Cerebellar nuclear complex (tissue), 1 donor: ENCODE measurements around the gene TMA16.
"Not testable (repeated sequence)": the region's sequence is repeated elsewhere in the genome, so short reads cannot be mapped to it uniquely, and the experiment has no call there.

Experiments used
- DNase-seq, 2 experiments: peaks; one replicate each; lab custom pipeline; 2025; lab: John Stamatoyannopoulos, UW

Gene TMA16

GRCh38 chr4:163494360-163495241 lies at the start of gene TMA16:
Gene TMA16 (plus strand): TSS chr4:163494690. CDS start chr4:163494802, 112 bp downstream.
- DNase-seq: peak in 1 of 2 experiments; percentile 49

DNA sequence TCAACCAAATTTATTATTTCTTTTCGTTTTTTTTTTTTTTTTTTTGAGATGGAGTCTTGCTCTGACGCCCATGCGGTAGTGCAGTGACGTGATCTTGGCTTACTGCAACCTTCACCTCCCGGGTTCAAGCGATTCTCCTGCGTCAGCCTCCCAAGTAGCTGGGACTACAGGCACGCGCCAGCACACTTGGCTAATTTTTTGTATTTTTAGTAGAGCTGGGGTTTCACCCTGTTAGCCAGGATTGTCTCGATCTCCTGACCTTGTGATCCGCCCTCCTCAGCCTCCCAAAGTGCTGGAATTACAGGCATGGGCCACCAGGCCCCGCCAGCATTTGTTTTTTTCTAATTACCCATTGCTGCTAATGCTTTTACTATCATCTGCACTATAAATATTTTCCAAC lies 47.5 kb upstream of the TMA16 start:
- DNase-seq: not testable (repeated sequence)

DNA sequence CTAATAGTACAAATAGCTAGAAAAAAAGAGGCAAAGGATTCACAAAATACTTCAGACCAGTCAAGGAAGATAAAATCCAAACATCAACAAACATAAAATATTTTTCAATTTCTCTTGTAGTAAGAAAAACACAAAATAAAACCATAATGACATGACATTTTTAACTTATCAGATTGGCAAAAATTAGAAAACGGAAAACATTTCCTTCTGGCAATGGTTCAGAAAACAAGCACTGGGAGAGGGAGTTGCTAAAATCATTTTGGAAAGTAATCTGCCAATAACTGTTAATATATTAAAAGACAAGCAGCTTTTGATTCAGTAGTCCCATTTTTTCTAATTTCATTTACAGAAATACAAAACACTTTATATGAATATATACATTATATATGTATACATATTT lies 47.0 kb upstream of the TMA16 start:
- no peak for DNase-seq

DNA sequence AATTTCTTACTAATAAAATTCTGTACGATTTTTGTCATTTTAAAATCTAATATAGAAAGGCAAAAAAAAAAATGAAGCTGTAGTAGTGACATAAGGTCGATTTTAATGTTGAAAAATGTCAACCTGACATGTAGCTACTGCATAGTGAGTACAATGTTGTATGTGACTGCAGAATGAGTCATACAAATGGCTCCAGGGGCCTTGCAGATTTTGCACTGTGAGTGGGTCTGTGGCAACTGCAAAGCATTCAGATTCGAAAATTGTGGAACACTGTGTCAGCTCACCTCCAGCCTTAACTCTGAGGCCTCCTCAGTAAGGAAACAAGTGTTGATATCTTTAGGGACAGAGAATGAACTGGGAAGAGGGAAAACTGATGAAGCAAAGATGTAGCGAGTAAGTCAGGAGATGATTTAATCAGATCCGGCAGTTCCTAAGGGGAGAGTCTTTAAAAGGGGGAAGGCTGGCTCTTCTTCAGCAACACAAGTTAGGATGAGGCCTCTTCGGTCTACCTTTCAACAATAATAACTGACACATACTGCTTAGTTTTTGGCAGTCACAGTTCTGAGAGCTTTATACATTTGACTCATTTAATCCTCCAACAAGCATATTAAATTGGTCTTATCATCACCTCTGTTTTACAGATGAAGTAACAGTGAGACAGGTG lies 45.8 kb upstream of the TMA16 start:
- no peak for DNase-seq

DNA sequence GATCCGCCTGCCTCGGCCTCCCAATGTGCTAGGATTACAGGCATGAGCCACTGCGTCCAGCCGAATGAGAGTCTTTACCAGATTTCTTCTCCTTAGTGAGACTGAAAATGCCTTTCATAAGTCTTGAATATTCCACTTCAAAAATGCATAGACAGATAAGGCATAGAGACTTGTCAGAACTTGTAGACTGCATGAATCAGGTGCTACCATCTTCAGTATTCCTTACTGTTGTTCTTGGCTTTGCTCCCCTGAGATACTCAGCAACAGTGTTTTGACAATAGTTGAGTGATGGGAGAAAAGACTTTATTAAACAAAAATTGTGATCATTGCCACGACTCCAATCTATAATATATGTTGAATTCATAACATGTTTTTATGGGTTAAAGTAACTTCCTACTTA lies 31.9 kb upstream of the TMA16 start:
- no peak for DNase-seq

DNA sequence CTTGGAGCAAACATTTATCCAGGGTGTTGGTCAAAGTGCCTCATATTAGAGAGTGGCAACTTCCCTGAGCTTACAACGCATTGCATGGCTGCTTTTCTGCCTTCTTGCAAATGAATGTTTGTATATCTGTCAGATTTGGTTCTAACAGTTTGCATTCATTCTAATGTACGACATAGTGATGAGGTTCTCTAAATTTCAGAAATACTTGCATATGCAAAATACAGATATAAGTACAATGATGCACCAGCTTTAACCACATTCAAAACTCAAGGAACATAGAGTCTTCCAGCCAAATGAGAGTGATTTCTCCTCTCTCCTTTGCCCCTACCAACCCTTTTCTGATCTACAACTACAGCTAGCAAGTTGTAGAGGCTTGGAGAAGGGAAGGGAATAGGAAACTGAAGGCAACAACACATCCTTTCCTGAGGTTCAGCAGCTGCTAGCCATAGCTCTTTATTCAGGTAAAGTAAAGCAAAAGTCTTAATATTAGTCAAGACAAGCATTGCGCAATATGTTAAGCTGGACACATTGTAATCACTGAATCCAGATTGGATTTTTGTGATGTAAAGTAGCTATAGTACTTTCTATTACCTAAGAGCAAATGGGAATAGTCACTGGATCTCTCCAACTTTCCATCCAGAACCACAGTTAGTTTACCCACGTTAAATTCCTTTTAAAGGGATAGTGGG lies 27.3 kb upstream of the TMA16 start:
- no peak for DNase-seq

DNA sequence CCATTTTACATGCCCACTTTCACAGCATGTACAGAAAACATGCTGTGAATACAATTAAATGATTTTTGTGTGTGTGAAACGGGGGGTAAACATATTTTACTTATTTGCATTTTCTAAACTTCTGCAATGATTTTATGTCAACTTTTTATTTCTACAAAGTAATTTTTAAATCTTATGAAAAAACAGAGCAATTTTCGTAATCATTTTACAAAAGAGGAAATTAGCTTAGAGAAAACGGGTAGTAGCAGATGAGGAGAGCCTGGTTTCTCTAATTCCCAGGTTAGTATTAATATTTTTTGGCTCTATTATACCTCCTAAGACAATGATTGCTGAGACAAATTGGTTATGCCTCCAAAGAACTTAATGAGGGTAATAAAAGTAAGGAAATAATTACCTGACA lies 24.1 kb upstream of the TMA16 start:
- no peak for DNase-seq

DNA sequence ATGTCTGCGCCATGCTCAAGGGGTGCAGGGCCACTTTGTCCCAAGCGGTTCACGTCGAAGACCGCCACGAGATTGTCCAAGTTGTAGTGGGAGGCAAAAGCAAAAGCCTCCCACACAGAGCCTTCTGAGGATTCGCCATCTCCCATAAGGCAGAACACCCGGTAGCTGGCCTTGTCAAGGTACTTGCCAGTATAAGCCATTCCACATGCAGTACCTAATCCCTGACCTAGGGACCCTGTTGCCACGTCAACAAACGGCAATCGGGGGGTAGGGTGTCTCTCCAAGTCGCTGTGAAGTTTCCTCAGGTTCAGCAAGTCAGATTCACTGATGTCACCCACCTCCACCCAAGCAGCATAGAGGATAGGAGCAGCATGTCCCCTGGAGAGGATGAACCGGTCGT lies 21.4 kb upstream of the TMA16 start:
- DNase-seq: no peak

DNA sequence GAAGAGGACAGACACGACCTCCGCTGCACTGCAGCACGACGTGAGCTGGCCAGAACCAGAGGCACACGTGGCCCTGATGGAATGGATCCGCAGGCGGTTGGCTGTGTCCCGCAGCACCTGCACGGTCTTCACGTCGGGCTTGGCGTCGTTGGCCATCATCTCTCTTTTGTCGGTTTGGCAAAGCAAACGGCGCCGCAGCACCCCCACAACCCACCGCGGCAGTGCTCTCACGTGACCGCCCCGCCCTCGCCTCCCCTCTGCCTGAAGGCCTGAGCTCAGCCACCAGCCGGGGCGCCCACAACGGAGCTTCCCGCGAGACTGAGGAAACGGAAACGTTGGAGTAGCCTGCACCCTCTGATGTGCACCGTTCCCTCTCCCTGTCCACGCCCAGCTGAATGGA lies 20.9 kb upstream of the TMA16 start, which contains the start of gene TKTL2:
Gene TKTL2, minus strand, starts transcription at position 179 of the 400 bp plus-strand sequence. Its CDS starts 20 bp downstream, at position 159.
- DNase-seq: no peak

- no peak for DNase-seq
These were observed 20.5 kb upstream of the TMA16 start for GRCh38 chr4:163474027-163474426.

DNA sequence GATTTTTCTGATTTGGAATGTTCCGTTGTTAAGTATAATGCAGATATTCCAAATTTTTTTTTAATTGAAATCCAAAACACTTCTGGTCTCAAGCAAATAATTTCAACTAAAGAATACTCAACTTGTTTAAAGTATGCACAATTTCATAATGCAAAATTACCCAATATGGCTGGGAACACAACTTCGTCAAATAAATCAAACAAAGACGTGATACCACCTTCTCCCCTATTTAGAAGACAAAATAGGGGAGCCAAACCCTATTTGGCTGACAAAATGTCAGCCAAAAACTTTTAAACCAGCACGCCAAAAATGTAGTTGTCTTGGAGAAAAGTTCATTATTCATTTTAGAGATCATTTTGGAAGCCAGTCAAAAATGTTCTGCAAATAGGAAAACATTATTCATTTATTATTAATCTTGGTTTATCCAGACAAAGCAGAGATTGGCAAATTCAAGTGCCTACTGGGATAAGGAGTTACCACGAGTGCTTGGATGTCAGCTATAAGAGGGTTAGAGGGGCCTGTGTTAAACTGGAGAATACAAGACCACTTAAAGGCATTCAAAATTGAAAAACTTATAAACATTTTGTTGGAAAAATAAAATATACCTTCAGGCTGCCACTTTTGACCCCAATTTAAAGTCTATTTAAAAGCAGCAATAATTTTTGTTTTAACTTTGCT lies 17.6 kb upstream of the TMA16 start:
- no peak for DNase-seq

DNA sequence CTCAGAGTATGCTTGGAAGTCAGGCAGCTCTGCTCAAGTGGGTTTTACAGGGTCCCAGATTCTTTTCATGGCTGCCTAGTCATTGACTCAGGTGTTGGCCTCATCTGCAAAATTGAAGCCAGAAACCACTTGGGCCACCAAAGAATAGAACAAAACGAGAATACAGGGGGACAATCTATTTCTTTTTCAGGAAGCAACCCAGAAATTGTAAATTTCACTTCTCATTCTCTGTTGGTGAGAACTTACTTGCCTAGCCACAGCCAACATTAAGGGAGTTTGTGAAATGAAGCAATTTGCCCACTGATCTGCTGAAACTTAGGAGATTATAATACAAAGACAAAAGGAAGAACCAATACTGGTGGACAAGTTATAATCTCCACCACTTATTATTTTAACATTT lies 12.3 kb upstream of the TMA16 start:
- DNase-seq: no peak

DNA sequence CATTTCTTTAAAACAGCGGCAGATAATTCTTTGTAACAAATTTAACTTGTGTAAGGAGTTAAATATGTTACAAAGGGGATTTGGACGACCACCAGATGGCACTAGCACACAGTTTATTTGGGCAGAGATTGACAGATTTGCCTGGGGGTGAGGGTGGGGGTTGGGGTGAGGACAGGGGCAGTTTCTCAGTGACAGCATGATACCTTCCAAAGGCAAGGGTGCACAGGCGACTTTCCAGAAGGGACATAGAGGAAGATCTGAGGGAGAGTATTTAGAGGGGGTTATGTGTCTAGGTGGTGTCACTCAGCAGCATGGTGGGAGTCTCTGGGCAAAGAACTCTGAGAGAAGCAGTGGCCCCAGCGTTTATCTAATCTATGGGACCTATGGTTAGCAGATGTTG lies 9.6 kb upstream of the TMA16 start:
- DNase-seq: no peak

DNA sequence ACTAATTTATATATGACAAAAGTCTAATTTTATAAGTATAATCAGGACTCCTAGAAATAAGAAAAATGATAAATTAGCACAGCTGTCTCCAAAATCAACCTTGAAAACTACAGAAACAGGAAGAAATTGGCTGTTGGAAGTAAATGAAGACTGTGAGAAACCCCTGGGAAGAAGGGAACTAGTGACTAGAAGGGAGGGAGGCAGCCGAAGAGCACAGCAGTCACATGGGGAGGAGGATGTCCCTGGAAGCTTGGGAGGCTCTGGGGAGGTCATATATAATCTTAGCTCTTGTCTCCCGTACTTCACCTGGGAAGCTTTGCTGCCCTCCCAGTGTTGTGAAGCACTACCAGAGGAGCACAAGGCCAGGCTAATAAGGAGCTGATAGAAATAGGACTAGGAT lies 8.9 kb upstream of the TMA16 start:
- DNase-seq: no peak

DNA sequence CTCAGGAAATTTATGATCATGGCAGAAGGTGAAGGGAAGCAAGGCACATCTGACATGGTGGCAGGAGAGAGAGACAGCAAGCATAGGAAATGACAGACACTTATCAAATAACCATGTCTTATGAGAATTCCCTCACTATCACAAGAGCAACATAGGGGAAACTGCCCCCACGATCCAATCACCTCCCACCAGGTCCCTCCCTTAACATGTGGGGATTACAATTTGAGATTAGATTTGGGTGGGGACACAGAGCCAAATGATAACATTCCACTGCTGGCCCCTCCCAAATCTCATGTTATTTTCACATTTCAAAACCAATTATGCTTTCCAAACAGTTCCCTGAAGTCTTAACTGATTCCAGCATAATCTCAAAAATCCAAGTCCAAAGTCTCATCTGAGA lies 8.2 kb upstream of the TMA16 start:
- DNase-seq: no peak

- DNase-seq: no peak
These were observed 4.6 kb upstream of the TMA16 start for GRCh38 chr4:163489929-163490328.

DNA sequence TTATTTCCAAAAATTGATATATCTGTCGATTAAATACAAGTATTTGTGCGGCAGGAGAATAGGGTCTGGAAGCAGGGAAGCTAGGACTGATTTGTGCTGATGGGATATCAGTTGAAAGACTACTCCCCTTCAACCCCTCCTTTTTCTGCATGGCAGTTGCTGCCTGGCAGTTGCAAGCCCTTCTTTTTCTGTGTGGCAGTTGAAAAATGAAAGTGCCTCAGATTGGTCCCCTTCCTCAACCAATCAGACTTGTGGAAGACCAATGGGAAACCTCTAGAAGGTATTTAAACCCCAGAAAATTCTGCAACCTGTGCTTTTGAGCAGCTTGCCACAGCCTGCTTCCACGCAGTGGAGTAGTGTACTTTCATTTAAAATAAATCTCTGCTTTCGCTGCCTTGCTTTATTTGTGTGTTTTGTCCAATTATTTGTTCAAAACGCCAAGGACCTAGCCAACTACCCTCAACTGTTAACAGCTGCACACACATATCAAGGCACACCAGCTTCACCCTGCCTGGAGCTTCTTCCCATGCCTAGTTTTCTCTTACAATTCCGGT lies 1.5 kb upstream of the TMA16 start:
- no peak for DNase-seq

GRCh38 chr4:163493643-163494359 lies 689 bp upstream of the TMA16 start:
- no peak for DNase-seq

DNA sequence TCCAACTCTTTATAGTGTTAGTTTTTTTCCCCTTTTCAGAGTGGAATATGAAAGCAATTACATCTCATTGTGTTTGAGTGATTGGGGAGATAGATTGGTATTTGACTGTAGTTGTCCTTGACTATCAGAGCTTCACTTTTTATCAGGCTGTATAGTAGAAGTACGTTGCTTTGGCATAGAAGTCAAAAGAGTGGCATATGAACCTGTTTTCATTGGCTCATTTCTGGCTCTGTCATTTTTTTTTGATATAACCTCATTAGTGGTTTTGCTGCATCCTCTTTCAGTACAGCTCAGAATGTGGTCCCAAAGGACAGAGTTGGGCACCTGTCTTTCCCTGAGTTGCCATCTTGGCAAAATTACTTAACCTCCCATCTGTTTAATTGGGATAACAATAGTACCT lies 1.4 kb downstream of the TMA16 start:
- peak in 1 of 2 experiments; percentile 36 for DNase-seq

DNA sequence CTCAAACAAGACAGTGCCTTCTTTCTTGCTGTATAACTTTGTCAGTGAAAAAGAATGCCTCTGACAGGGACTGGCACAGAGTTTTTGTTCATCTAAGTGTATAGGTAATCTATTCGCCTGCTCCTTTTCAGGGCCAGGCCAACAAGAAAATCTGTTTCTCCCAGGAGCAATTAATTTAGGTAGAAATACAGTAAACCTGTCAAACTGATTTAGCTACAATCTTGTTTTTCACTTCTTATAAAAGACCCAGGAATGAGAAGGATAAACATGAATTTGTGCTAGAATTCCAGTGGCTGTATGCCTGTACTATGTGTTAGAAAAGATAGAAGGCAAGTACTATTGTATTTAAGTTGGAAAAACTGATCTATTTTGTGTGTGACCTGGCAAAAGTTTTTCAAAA lies 6.1 kb downstream of the TMA16 start:
- DNase-seq: no peak

- no peak for DNase-seq
These were observed 10.9 kb downstream of the TMA16 start for GRCh38 chr4:163505374-163505773.
